ENCODE results near the gene ATG10. TPM values are rescaled to one million over a fixed set of nuclear protein-coding genes. Genes with fewer than 3 reads are reported as not detected.
A peak's percentile ranks its signal among the peaks of the same experiment; 100 is the strongest.

ATG10 gene
- total RNA-seq, 1 experiment from 2014 or later = 7.6 TPM

DNA sequence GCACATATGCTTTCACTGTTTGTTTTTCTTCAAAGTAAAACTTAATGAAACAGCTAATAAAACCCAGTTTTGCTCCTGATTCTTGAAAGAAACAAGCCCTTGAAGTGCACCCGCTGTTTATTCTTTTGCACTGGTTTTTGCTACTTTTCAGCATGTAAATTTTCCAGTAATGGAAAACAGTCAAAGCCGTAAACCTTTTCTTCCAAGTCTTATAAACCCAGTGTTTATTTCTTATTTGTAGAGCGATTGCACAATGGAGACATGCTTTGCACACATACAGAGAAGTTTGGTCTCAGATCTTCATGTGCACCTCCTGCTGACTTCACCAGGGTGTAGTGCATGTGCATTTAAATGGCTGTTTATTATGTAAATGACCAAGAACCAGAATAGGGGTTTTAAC lies 51.8 kb downstream of the ATG10 start:
- Histone ChIP-seq H3K4me2 (ENCODE audit: insufficient read depth, insufficient read length, low read length) (peak overlapping the region; percentile 37), H3K4ac (ENCODE audit: low read depth, low read length) (no peak overlapping the region), H3K56ac (ENCODE audit: insufficient read length, low read depth, low read length) (no peak overlapping the region), H3K14ac (ENCODE audit: insufficient read depth, low read length) (no peak overlapping the region), H3K79me1 (ENCODE audit: insufficient read depth, low read depth, low read length, poor library complexity, severe bottlenecking) (no peaks in the 10 kb centered on the region), H3T11ph (ENCODE audit: low read length) (no peak overlapping the region), H4K91ac (ENCODE audit: insufficient read length, low read depth, low read length) (no peak overlapping the region), H4K5ac (ENCODE audit: insufficient read length, low read depth, low read length) (no peak overlapping the region), H2AFZ (ENCODE audit: low read length) (no peak overlapping the region), H3K27me3 (ENCODE audit: insufficient read depth, low read length) (no peaks in the 10 kb centered on the region), H2BK20ac (ENCODE audit: low read depth, low read length, poor library complexity, severe bottlenecking) (no peak overlapping the region), H3K9me3 (ENCODE audit: control insufficient read depth, low read depth, low read length) (no peaks in the 10 kb centered on the region), H3K23ac (ENCODE audit: insufficient read length, low read depth, low read length) (no peak overlapping the region), H3K79me2 (ENCODE audit: insufficient read depth, low read length) (no peaks in the 10 kb centered on the region), H2BK5ac (ENCODE audit: insufficient read length, low read length) (no peak overlapping the region), H3K4me1 (ENCODE audit: insufficient read depth, low read length) (peaks cover 3% of the 10 kb centered on the region; the same call in 1 of the 2 replicates), H3K18ac (ENCODE audit: insufficient read length, low read depth, low read length) (no peak overlapping the region), H3K23me2 (ENCODE audit: insufficient read length, low read depth, low read length, poor library complexity, severe bottlenecking) (no peaks in the 10 kb centered on the region), H2BK15ac (ENCODE audit: low read depth, low read length) (no peak overlapping the region), H4K8ac (replicated peaks; ENCODE audit: insufficient read length, low read depth, low read length) (no peak overlapping the region), H3K27ac (ENCODE audit: insufficient read length, low read depth, low read length) (no peak overlapping the region), H2AK5ac (ENCODE audit: insufficient read length, low read length) (no peak overlapping the region), H2BK12ac (ENCODE audit: insufficient read length, low read depth, low read length) (no peak overlapping the region), H3K9ac (ENCODE audit: extremely low read depth, insufficient read length, low read length) (no peak overlapping the region), H2BK120ac (ENCODE audit: low read depth, low read length, poor library complexity, severe bottlenecking) (no peak overlapping the region), H4K20me1 (ENCODE audit: control insufficient read depth, insufficient read depth, insufficient read length) (no peaks in the 10 kb centered on the region)
- TF ChIP-seq, protein P1, sequence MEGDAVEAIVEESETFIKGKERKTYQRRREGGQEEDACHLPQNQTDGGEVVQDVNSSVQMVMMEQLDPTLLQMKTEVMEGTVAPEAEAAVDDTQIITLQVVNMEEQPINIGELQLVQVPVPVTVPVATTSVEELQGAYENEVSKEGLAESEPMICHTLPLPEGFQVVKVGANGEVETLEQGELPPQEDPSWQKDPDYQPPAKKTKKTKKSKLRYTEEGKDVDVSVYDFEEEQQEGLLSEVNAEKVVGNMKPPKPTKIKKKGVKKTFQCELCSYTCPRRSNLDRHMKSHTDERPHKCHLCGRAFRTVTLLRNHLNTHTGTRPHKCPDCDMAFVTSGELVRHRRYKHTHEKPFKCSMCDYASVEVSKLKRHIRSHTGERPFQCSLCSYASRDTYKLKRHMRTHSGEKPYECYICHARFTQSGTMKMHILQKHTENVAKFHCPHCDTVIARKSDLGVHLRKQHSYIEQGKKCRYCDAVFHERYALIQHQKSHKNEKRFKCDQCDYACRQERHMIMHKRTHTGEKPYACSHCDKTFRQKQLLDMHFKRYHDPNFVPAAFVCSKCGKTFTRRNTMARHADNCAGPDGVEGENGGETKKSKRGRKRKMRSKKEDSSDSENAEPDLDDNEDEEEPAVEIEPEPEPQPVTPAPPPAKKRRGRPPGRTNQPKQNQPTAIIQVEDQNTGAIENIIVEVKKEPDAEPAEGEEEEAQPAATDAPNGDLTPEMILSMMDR (conservative IDR thresholded peaks at IDR 0.05) = no peak
- H3K4me1 Mint-ChIP-seq = peaks cover 29 to 34% of the 10 kb centered on the region in 2 experiments
- H3K4me3 Mint-ChIP-seq = no peak overlapping the region
- DNase-seq = no peak
- no peak overlapping the region; a peak in 1 of 7 replicates for H3K27ac Mint-ChIP-seq
- H3K27me3 Mint-ChIP-seq (ENCODE audit: low read depth) = no peaks in the 10 kb centered on the region
- no peaks in the 10 kb centered on the region for H3K36me3 Mint-ChIP-seq (ENCODE audit: insufficient read depth in 1 of 3, low read depth in 3 of 3)
- no peaks in the 10 kb centered on the region for H3K9me3 Mint-ChIP-seq
- no CpG with 5 or more reads among the region's 3 CpGs for WGBS (ENCODE audit: extremely low coverage, insufficient read length, low lambda C conversion rate)

Measured in H9 (cell line).